BLaER1 (cell line): ENCODE measurements around the gene HPD.

Experiments
- H3K27ac ChIP-seq: shearing (Covaris generic); formaldehyde crosslinking; 2 replicates; pipeline ENCODE4 v1.8.1; 2022
- H3K27me3 ChIP-seq: shearing (Covaris generic); formaldehyde crosslinking; 2 replicates; pipeline ENCODE4 v1.8.1; 2022
- H3K36me3 ChIP-seq: shearing (Covaris generic); formaldehyde crosslinking; 2 replicates; pipeline ENCODE4 v1.8.1; 2022
- H3K4me1 ChIP-seq: shearing (Covaris generic); formaldehyde crosslinking; 2 replicates; pipeline ENCODE4 v1.8.1; 2022
- H3K4me2 ChIP-seq: shearing (Covaris generic); formaldehyde crosslinking; 2 replicates; pipeline ENCODE4 v1.8.1; 2022
- H3K4me3 ChIP-seq: shearing (Covaris generic); formaldehyde crosslinking; 2 replicates; pipeline ENCODE4 v1.8.1; 2022
- H3K9ac ChIP-seq: shearing (Covaris generic); formaldehyde crosslinking; 2 replicates; pipeline ENCODE4 v1.8.1; 2022
- H3K9me3 ChIP-seq: shearing (Covaris generic); formaldehyde crosslinking; 2 replicates; pipeline ENCODE4 v1.8.1; 2022
- H4K20me1 ChIP-seq: shearing (Covaris generic); formaldehyde crosslinking; 2 replicates; pipeline ENCODE4 v1.8.1; 2022
- Cebpa-rat ChIP-seq: shearing (Covaris generic); IDR thresholded peaks from 2 replicates; pipeline ENCODE4 v1.8.1; 2022

Gene HPD

GRCh38 chr12:121812320-121812871 is 46.3 kb downstream of the HPD start:
- Histone ChIP-seq H3K27ac (peak overlapping the region; percentile 76), H4K20me1 (peaks cover 96% of the 10 kb centered on the region), H3K4me3 (peak overlapping the region; percentile 64), H3K9ac (peak overlapping the region; percentile 68), H3K4me1 (peaks cover 60% of the 10 kb centered on the region), H3K4me2 (peak overlapping the region; percentile 88), H3K9me3 (no peaks in the 10 kb centered on the region), H3K27me3 (no peaks in the 10 kb centered on the region), H3K36me3 (peaks cover 80% of the 10 kb centered on the region)
- TF ChIP-seq Cebpa-rat, result no peak

- Histone ChIP-seq H3K9me3 (no peaks in the 10 kb centered on the region), H4K20me1 (peaks cover 96% of the 10 kb centered on the region), H3K27ac (peak overlapping the region; percentile 76), H3K27me3 (no peaks in the 10 kb centered on the region), H3K4me2 (peak overlapping the region; percentile 88), H3K4me3 (peak overlapping the region; percentile 64), H3K36me3 (peaks cover 73% of the 10 kb centered on the region), H3K9ac (peak overlapping the region; percentile 68), H3K4me1 (peaks cover 66% of the 10 kb centered on the region)
- TF ChIP-seq Cebpa-rat, result no peak
These were observed 47.0 kb downstream of the HPD start for GRCh38 chr12:121811434-121812319.

DNA sequence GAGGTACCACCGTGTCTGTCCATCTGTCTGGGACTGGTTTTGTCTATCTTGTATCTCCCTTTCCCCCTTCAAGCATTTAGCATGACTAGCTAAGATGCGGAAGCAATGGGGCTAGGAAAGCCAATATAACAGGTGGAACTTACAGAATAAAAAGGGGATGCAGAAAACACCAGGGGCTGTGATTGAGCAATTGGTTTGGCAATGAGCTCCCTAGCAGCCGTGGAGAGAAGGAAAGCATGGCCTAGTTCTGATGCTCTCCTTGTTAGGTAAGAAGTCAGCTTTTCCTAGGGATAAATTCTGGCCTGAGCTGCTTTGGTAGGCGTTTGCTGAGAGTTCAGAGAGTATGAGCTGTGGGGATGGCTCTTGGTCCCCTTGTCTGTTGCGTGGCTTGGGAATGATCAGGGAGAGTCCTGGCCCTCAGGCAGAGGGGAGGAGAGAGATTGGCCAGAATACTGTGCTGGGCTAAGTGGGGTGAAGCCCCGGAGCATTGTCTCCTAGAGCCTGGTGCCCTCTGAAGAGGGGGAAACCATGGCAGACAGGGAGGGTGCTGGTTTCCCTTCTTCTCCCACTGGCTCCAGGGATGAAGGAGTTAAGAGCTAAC is 47.7 kb downstream of the HPD start:
- H3K4me1 ChIP-seq, result peaks cover 70% of the 10 kb centered on the region
- peak overlapping the region; percentile 76 for H3K27ac ChIP-seq
- H4K20me1 ChIP-seq, result peaks cover 98% of the 10 kb centered on the region
- H3K9ac ChIP-seq, result peak overlapping the region; percentile 68
- peak overlapping the region; percentile 88 for H3K4me2 ChIP-seq
- H3K36me3 ChIP-seq, result peaks cover 66% of the 10 kb centered on the region
- peak overlapping the region; percentile 64 for H3K4me3 ChIP-seq
- no peaks in the 10 kb centered on the region for H3K27me3 ChIP-seq
- no peaks in the 10 kb centered on the region for H3K9me3 ChIP-seq
- TF ChIP-seq Cebpa-rat, result peak; percentile 68

GRCh38 chr12:121810234-121810817 is 48.3 kb downstream of the HPD start:
- H3K27ac ChIP-seq, result peak overlapping the region; percentile 76
- H3K27me3 ChIP-seq, result no peaks in the 10 kb centered on the region
- H3K4me1 ChIP-seq, result peaks cover 70% of the 10 kb centered on the region
- H3K9ac ChIP-seq, result peak overlapping the region; percentile 68
- H3K4me2 ChIP-seq, result peak overlapping the region; percentile 88
- no peaks in the 10 kb centered on the region for H3K9me3 ChIP-seq
- H3K36me3 ChIP-seq, result peaks cover 60% of the 10 kb centered on the region
- H3K4me3 ChIP-seq, result peak overlapping the region; percentile 64
- peaks cover 96% of the 10 kb centered on the region for H4K20me1 ChIP-seq
- no peak for TF ChIP-seq Cebpa-rat

DNA sequence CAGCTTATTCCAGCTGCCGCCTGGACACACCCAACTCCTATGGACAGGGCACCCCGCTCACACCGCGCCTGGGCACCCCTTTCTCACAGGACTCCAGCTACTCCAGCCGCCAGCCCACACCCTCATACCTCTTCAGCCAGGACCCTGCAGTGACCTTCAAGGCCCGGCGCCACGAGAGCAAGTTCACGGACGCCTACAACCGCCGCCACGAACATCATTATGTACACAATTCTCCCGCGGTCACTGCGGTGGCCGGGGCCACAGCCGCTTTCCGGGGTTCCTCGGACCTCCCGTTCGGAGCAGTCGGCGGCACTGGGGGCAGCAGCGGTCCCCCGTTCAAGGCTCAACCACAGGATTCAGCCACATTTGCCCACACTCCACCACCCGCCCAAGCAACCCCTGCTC is 48.9 kb downstream of the HPD start:
- no peak overlapping the region for H3K4me3 ChIP-seq
- H3K9me3 ChIP-seq, result no peaks in the 10 kb centered on the region
- H4K20me1 ChIP-seq, result peaks cover 90% of the 10 kb centered on the region
- H3K27me3 ChIP-seq, result no peaks in the 10 kb centered on the region
- peak overlapping the region; percentile 88; the same call in 1 of the 2 replicates for H3K4me2 ChIP-seq
- H3K9ac ChIP-seq, result no peak overlapping the region
- no peak for TF ChIP-seq Cebpa-rat
- peaks cover 70% of the 10 kb centered on the region for H3K4me1 ChIP-seq
- peaks cover 54% of the 10 kb centered on the region for H3K36me3 ChIP-seq
- peak overlapping the region; percentile 76; the same call in 1 of the 2 replicates for H3K27ac ChIP-seq

- H3K4me1 ChIP-seq, result peaks cover 68% of the 10 kb centered on the region
- TF ChIP-seq Cebpa-rat, result no peak
- H3K27ac ChIP-seq, result no peak overlapping the region
- no peak overlapping the region for H3K4me3 ChIP-seq
- H3K9me3 ChIP-seq, result no peaks in the 10 kb centered on the region
- peaks cover 81% of the 10 kb centered on the region for H4K20me1 ChIP-seq
- no peaks in the 10 kb centered on the region for H3K27me3 ChIP-seq
- peaks cover 45% of the 10 kb centered on the region for H3K36me3 ChIP-seq
- peak overlapping the region; percentile 93 for H3K4me2 ChIP-seq
- no peak overlapping the region for H3K9ac ChIP-seq
These were observed 50.0 kb downstream of the HPD start for GRCh38 chr12:121808623-121809022.

- no peaks in the 10 kb centered on the region for H3K9me3 ChIP-seq
- H3K4me2 ChIP-seq, result peak overlapping the region; percentile 93
- peaks cover 37% of the 10 kb centered on the region for H3K36me3 ChIP-seq
- TF ChIP-seq Cebpa-rat, result no peak
- H3K9ac ChIP-seq, result peak overlapping the region; percentile 100
- H3K27me3 ChIP-seq, result no peaks in the 10 kb centered on the region
- peaks cover 72% of the 10 kb centered on the region for H4K20me1 ChIP-seq
- H3K4me3 ChIP-seq, result peak overlapping the region; percentile 96
- peaks cover 59% of the 10 kb centered on the region for H3K4me1 ChIP-seq
- peak overlapping the region; percentile 18; the same call in 1 of the 2 replicates for H3K27ac ChIP-seq
These were observed 50.9 kb downstream of the HPD start for GRCh38 chr12:121807642-121808347.

DNA sequence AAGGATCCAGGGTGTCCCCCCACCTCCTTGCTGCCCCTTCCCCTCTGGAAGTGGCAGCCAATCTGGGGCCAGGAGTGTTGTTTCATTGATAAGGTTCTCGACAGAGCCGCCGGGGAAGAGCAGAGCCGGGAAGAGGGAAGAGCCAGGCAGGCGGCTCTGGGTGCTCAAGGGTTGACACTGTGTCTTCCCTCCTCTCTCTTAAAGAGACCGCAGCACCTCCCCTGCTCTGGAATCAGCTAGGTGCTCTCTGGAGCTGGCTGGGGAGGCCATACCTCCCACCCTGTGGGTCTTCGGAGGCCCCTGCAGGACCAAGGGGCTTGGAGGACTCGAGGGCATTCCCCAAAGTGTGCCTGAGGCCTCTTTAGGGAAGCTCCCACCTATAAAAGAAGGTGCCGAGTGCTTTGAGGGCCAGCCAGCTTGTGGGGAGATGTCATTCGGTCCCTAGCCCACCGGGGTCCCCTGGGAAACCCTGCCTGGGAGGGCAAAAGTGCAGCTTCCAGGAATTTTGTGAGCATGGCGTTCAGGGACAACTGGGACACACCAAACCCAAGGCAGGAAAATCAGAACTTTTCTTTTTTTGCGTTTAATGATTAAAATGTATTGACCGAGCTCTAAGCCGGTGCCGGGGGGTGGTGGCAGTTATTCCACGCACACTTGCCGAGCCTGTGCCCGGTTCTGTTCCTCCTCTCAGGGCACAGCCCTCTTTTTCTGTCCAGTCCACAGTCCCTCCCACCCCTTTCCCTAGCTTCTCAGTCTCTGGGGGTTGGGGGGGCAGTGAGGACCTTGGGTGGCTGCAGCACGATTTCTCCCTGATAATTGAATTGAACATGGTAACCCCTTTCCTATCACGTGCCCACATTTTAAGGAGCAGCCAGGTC is 51.9 kb downstream of the HPD start:
- Histone ChIP-seq H3K9ac (peak overlapping the region; percentile 100), H3K4me1 (peaks cover 50% of the 10 kb centered on the region)

More for the DNA sequence above, 51.9 kb downstream of the HPD start:
- Histone ChIP-seq H3K36me3 (peaks cover 37% of the 10 kb centered on the region), H3K4me2 (peak overlapping the region; percentile 93), H3K9me3 (no peaks in the 10 kb centered on the region), H3K4me3 (peak overlapping the region; percentile 96), H3K27me3 (no peaks in the 10 kb centered on the region), H3K27ac (peak overlapping the region; percentile 100), H4K20me1 (peaks cover 62% of the 10 kb centered on the region)
- no peak for TF ChIP-seq Cebpa-rat
